Esophagus squamous epithelium (tissue), 4 donors: ENCODE measurements around the gene TBCCD1.

Experiments
- POLR2A ChIP-seq, 4 donors: fragments of 450-650 bp; IDR thresholded peaks; one replicate each; pipeline ENCODE4 v1.6.1; 2017; ENCODE audit warnings: antibody characterized with exemption in 4 of 4, mild to moderate bottlenecking in 4 of 4, moderate library complexity in 3 of 4
- TF ChIP-seq, protein P1 (sequence below), 6 experiments: fragments of 450-650 bp in 4 of 6; fragments of 200-600 bp in 2 of 6; sonication (generic) in 2 of 6; IDR thresholded peaks; one replicate each; pipeline ENCODE4 v1.5.1; 2016 to 2019; ENCODE audit warnings: antibody characterized with exemption in 6 of 6, mild to moderate bottlenecking in 4 of 6, moderate library complexity in 4 of 6

DNA sequence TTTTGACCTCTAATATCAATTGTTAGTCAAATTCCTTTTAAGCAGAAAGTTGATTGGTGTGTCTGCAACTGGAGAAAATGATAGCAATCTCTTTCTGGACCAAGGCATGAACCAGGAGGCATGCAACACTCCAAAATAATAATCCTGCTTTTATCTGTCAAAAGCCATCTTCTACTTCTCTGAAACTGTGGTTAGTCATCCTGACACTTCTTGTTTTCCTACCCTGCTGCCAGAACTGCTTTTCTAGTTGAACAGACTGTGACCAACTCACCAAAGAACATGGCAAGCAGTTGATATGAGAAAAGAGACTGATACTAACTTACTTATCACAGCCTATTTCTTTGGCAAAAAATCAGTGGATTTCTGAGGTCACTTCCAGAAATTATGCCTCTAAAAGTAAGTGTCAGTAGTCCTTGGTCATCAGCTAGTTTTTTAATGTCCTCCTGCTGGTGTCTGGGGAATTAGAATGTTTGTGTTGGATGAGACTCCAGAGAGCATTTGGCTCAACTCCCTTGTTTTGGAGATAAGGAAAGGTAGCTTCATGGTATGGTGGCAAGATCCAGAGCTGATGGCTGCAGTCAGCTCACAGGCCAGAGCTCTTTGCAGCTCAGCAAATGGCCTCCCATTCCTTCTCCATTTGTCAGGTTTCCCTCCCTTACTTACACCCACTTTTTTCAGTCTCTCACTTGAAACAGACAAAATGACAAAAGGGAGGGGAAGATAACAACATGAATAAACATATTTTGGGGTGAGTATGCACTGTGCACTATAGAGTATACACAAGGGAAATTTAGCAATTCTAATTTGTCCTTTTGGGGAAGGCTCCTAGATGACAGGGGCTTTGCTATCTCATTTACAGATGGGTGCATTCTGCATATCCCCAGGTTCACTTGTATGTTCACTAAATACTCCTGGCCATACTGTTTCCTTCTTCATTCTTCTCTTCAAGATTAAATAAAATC lies 30.0 kb downstream of the TBCCD1 start:
- TF ChIP-seq, protein P1, sequence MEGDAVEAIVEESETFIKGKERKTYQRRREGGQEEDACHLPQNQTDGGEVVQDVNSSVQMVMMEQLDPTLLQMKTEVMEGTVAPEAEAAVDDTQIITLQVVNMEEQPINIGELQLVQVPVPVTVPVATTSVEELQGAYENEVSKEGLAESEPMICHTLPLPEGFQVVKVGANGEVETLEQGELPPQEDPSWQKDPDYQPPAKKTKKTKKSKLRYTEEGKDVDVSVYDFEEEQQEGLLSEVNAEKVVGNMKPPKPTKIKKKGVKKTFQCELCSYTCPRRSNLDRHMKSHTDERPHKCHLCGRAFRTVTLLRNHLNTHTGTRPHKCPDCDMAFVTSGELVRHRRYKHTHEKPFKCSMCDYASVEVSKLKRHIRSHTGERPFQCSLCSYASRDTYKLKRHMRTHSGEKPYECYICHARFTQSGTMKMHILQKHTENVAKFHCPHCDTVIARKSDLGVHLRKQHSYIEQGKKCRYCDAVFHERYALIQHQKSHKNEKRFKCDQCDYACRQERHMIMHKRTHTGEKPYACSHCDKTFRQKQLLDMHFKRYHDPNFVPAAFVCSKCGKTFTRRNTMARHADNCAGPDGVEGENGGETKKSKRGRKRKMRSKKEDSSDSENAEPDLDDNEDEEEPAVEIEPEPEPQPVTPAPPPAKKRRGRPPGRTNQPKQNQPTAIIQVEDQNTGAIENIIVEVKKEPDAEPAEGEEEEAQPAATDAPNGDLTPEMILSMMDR (IDR thresholded peaks at IDR 0.05), result no peak
- no peak for TF ChIP-seq POLR2A (IDR thresholded peaks at IDR 0.05)
